K562 (cell line): ENCODE results near the gene PNPLA1. TPM values are rescaled to one million over a fixed set of nuclear protein-coding genes. Genes with fewer than 3 reads are reported as not detected.

ENCODE experiments used
- ATAC-seq: fragments of 200-7000 bp; cut with Tn5 transposase; 3 replicates; pipeline ENCODE4 v1.9.1; 2020; ENCODE audit warnings: moderate library complexity
- BruUV-seq: library from RNA; stranded (reverse); fragments of 400-500 nt; replicated peaks from 2 replicates; lab custom pipeline; 2021; lab: Mats Ljungman, UMichigan
- CTCF ChIA-PET: fragments of 300-600 bp; formaldehyde crosslinking; extraction: SDS; loops from one replicate; lab custom pipeline; 2021; ENCODE audit warnings: low intra/inter-chr PET ratio; lab: Yijun Ruan, JAX
- POLR2A ChIA-PET: fragments of 300-600, 350-650 bp; sonication (Branson Sonifier 250); formaldehyde crosslinking; extraction: SDS; loops from one replicate; lab custom pipeline; 2021; ENCODE audit warnings: antibody characterized with exemption, inconsistent platforms; lab: Yijun Ruan, JAX
- DNase-seq, 4 experiments: peaks; one replicate each; pipeline versions ENCODE4 v3.0.0 to v3.0.0-alpha.2; 2011 to 2018; ENCODE audit warnings: low spot score in 3 of 4, mixed read lengths in 3 of 4; ENCODE audit errors: extremely low read depth in 1 of 4
- FAIRE-seq: peaks from 2 replicates; lab custom pipeline; 2011; peaks lifted over from hg19 to GRCh38; lab: Jason Lieb, UNC
- H2AFZ ChIP-seq: 2 replicates; pipeline ENCODE4 v1.6.0; 2011; ENCODE audit warnings: low read depth, low read length, control low read depth, inconsistent platforms
- H3K27ac ChIP-seq: fragments of 200-600 bp; 3 replicates; pipeline ENCODE4 v1.8.0; 2011; ENCODE audit warnings: low read depth, mild to moderate bottlenecking, control low read depth, inconsistent platforms, low read length, moderate library complexity, mixed read lengths; ENCODE audit errors: extremely low read depth
- H3K27me3 ChIP-seq, 2 experiments: fragments of 300-600 bp in 1 of 2; 2 replicates in 1 of 2; 3 replicates in 1 of 2; pipeline versions ENCODE4 v1.6.0 to v1.8.0; 2011; ENCODE audit warnings: inconsistent platforms in 2 of 2, low read length in 2 of 2, mild to moderate bottlenecking in 1 of 2, mixed read lengths in 1 of 2, moderate library complexity in 1 of 2; ENCODE audit not compliant: control insufficient read depth in 2 of 2, insufficient read depth in 2 of 2
- H3K36me3 ChIP-seq: fragments of 300-600 bp; 3 replicates; pipeline ENCODE4 v1.8.0; 2011; ENCODE audit warnings: mild to moderate bottlenecking, low read length, inconsistent platforms; ENCODE audit not compliant: control insufficient read depth, insufficient read depth
- H3K4me1 ChIP-seq, 2 experiments: fragments of 200-600 bp in 1 of 2; replicated peaks in 1 of 2; 2 replicates in 1 of 2; 3 replicates in 1 of 2; pipeline versions ENCODE4 v1.5.1 to v1.8.0; 2011; ENCODE audit warnings: inconsistent platforms in 2 of 2, low read length in 2 of 2, mild to moderate bottlenecking in 1 of 2, mixed read lengths in 1 of 2, moderate library complexity in 1 of 2; ENCODE audit not compliant: control insufficient read depth in 2 of 2, insufficient read depth in 2 of 2
- H3K4me2 ChIP-seq: 2 replicates; pipeline ENCODE4 v1.6.1; 2011; ENCODE audit warnings: low read length, control low read depth, inconsistent platforms, mixed read lengths; ENCODE audit not compliant: insufficient read depth
- H3K4me3 ChIP-seq: fragments of 200-600 bp; sonication (generic), shearing (Covaris generic); 2 replicates; pipeline ENCODE4 v1.5.1; 2016; ENCODE audit warnings: control low read depth, inconsistent platforms
- H3K79me2 ChIP-seq: fragments of 200-600 bp; 3 replicates; pipeline ENCODE4 v1.8.0; 2011; ENCODE audit warnings: low read length, inconsistent platforms; ENCODE audit not compliant: control insufficient read depth, insufficient read depth
- H3K9ac ChIP-seq, 2 experiments: 2 replicates each; pipeline versions ENCODE4 v1.6.0 to v1.6.1; 2011; ENCODE audit warnings: low read depth in 2 of 2, low read length in 2 of 2, control low read depth in 1 of 2, inconsistent platforms in 1 of 2, mild to moderate bottlenecking in 1 of 2, mixed read lengths in 1 of 2; ENCODE audit not compliant: insufficient read depth in 1 of 2
- H3K9me1 ChIP-seq: one replicate; pipeline ENCODE4 v1.6.0; 2011; ENCODE audit warnings: inconsistent platforms, mild to moderate bottlenecking, low read length, moderate library complexity; ENCODE audit not compliant: control insufficient read depth, insufficient read depth
- H3K9me3 ChIP-seq: replicated peaks from 2 replicates; pipeline ENCODE4 v1.5.1; 2011; ENCODE audit warnings: low read depth, low read length, inconsistent platforms; ENCODE audit not compliant: control insufficient read depth, insufficient read depth
- H4K20me1 ChIP-seq: replicated peaks from 2 replicates; pipeline ENCODE4 v1.6.1; 2011; ENCODE audit warnings: low read length, inconsistent platforms, mixed read lengths; ENCODE audit not compliant: control insufficient read depth, insufficient read depth
- AFF1 ChIP-seq, 2 experiments: fragments of 450-650 bp; IDR thresholded peaks; 2 replicates each; pipeline ENCODE4 v1.6.1; 2018; ENCODE audit warnings: mild to moderate bottlenecking in 2 of 2, low read depth in 1 of 2; ENCODE audit not compliant: partially characterized antibody in 2 of 2
- BHLHE40 ChIP-seq: IDR thresholded peaks from 2 replicates; pipeline ENCODE4 v1.6.1; 2011; ENCODE audit warnings: low read length, improper control_type of control experiment
- CBFA2T2 ChIP-seq: fragments of 450-650 bp; conservative IDR thresholded peaks from 2 replicates; pipeline ENCODE4 v1.6.1; 2017; ENCODE audit warnings: mild to moderate bottlenecking
- CBFA2T3 ChIP-seq: fragments of 450-650 bp; IDR thresholded peaks from 2 replicates; pipeline ENCODE4 v1.6.1; 2017
- MEIS2 ChIP-seq: fragments of 450-650 bp; IDR thresholded peaks from 2 replicates; pipeline ENCODE4 v1.6.1; 2014; ENCODE audit warnings: mild to moderate bottlenecking; ENCODE audit not compliant: partially characterized antibody
- NFIC ChIP-seq: fragments of 450-650 bp; IDR thresholded peaks from 2 replicates; pipeline ENCODE4 v1.6.1; 2017; ENCODE audit warnings: mild to moderate bottlenecking, inconsistent platforms
- RAD51 ChIP-seq: fragments of 450-650 bp; IDR thresholded peaks from 2 replicates; pipeline ENCODE4 v1.7.1; 2016; ENCODE audit warnings: low read depth, mild to moderate bottlenecking, borderline replicate concordance
- SNRNP70 ChIP-seq: fragments of 200-400 bp; formaldehyde crosslinking; optimal IDR thresholded peaks from 2 replicates; pipeline ENCODE3; 2017; ENCODE audit warnings: low read depth, low read length
- USF2 ChIP-seq: sonication (generic); formaldehyde crosslinking; IDR thresholded peaks from 2 replicates; pipeline ENCODE4 v1.5.0; 2020; ENCODE audit warnings: missing genetic modification reagents
- ZNF253 ChIP-seq: fragments of 250-450 bp; sonication (Bioruptor Pico); conservative IDR thresholded peaks from 2 replicates; pipeline ENCODE4 v1.6.1; 2021; ENCODE audit warnings: mild to moderate bottlenecking
- WGBS: fragments of 100-300 bp; shearing (Covaris generic); methylation state at CpG from one replicate; pipeline ENCODE4 v1.1.6; 2016; ENCODE audit warnings: low coverage, mixed read lengths; ENCODE audit not compliant: insufficient coverage; ENCODE audit errors: missing lambda C conversion rate; 5-methylcytosine and 5-hydroxymethylcytosine counted together
- in situ Hi-C: fragments of 300-500 bp; cut with MboI; formaldehyde crosslinking; loops from 4 replicates; pipeline ENCODE4 v1.15.0; 2018; ENCODE audit warnings: inconsistent platforms, mixed read lengths
- intact Hi-C: fragments of 100-400 bp; cut with micrococcal nuclease; formaldehyde crosslinking; loops from 2 replicates; pipeline ENCODE4 v1.14.2; 2022
- polyA plus RNA-seq, 8 experiments: library from polyadenylated mRNA; depleted of rRNA in 4 of 8; stranded (reverse) in 5 of 8; unstranded in 3 of 8; fragments of >200 nt; fragmentation: Nextera tagmentation in 2 of 8; fragmentation: Illumina TruSeq in 1 of 8; extraction: Ambion mirVana in 2 of 8; extraction: Trizol in 1 of 8; gene quantifications; 2 replicates each; pipeline versions ENCODE4 v1.2.1 to v1.2.3, GENCODE V29; 2011 to 2014; ENCODE audit warnings: inconsistent platforms in 1 of 8, missing spikeins in 1 of 8
- total RNA-seq, 7 experiments: library from RNA; depleted of rRNA in 6 of 7; stranded (reverse); fragments of >200 nt in 6 of 7; fragmentation: Illumina TruSeq in 2 of 7; extraction: Trizol in 2 of 7; gene quantifications; 2 replicates each; pipeline versions ENCODE4 v1.2.1 to v1.2.3, GENCODE V29; 2011 to 2021; ENCODE audit warnings: low replicate concordance in 1 of 7

PNPLA1 gene
- total and polyA plus RNA-seq, 9 of the 15 experiments (the other 6 are each of a cell fraction or from before 2014, with no cell fraction given): 0.04 to 0.27 (median 0.13) TPM; not detected in 2

GRCh38 chr6:36349240-36349639 is 79.4 kb downstream of the PNPLA1 start:
- in situ Hi-C loops: no loop called here
- H3K9ac ChIP-seq: no peak overlapping the region
- H3K27me3 ChIP-seq: no peaks in the 10 kb centered on the region
- peak in 1 of 4 experiments; percentile 65 for DNase-seq
- peaks cover 28 to 33% of the 10 kb centered on the region in 2 experiments for H3K4me1 ChIP-seq
- H3K79me2 ChIP-seq: no peaks in the 10 kb centered on the region
- ChIA-PET CTCF (interaction anchor here (0.5 kb wide), 1 partner anchor 1006 kb away, joined by 3 read pairs; no protein-coding TSS in a partner anchor), POLR2A (interaction anchor here (0.6 to 3.6 kb wide), 4 partner anchors 9 to 424 kb away, joined by 3 to 15 read pairs (median 6); no protein-coding TSS in a partner anchor)
- H2AFZ ChIP-seq: no peak overlapping the region
- ATAC-seq: no peak
- H3K27ac ChIP-seq: no peak overlapping the region
- BruUV-seq: no TSS peak
- no peaks in the 10 kb centered on the region for H3K36me3 ChIP-seq
- peaks cover 5% of the 10 kb centered on the region; the same call in 1 of the 2 replicates for H3K9me3 ChIP-seq
- intact Hi-C loops: no loop called here
- 0 out of 2 replicates have a peak, but pooled peaks have one; percentile 20 for TF ChIP-seq CBFA2T3
- TF ChIP-seq BHLHE40: peak; percentile 59
- TF ChIP-seq RAD51: peak; percentile 53; the same call in 1 of the 2 replicates
- TF ChIP-seq CBFA2T2: peak; percentile 32; the same call in 1 of the 2 replicates
- TF ChIP-seq USF2 (CRISPR knock-in tag): peak; percentile 68
- TF ChIP-seq MEIS2: peak; percentile 16
- no peak for TF ChIP-seq AFF1 (IDR thresholded peaks at IDR 0.05; ENCODE audit: low read depth in 1 of 2, partially characterized antibody in 2 of 2)
- no peak for TF ChIP-seq SNRNP70
- TF ChIP-seq NFIC: peak; percentile 51; the same call in 1 of the 2 replicates
- no peak for TF ChIP-seq ZNF253
- FAIRE-seq: no peak
- WGBS: 25% methylated on average over 6 of the region's 6 CpGs
- H3K4me3 ChIP-seq: no peak overlapping the region
- no peaks in the 10 kb centered on the region for H3K9me1 ChIP-seq
- H4K20me1 ChIP-seq: peaks cover 9% of the 10 kb centered on the region; the same call in 1 of the 2 replicates
- no peak overlapping the region for H3K4me2 ChIP-seq
